A673 (cell line): ENCODE results near the gene PRG2.

Source experiments
- CTCF ChIP-seq: fragments of 300-800, 200-600 bp; sonication (generic); conservative IDR thresholded peaks from 2 replicates; pipeline ENCODE4 v1.5.1; 2017; ENCODE audit warnings: low read depth, mild to moderate bottlenecking, antibody characterized with exemption, low read length, moderate library complexity, mixed read lengths
- EZH2 ChIP-seq: fragments of 200-600 bp; sonication (generic); IDR thresholded peaks from 2 replicates; pipeline ENCODE4 v1.6.1; 2017; ENCODE audit warnings: borderline replicate concordance, low read depth, mild to moderate bottlenecking, mixed read lengths, antibody characterized with exemption, low read length; ENCODE audit not compliant: poor library complexity, severe bottlenecking

GRCh38 chr11:57353446-57353845 lies 37.0 kb downstream of the PRG2 start:
- TF ChIP-seq EZH2 (no peak), CTCF (no peak)
